Gastroesophageal sphincter (tissue), 4 donors: Measurements from ENCODE around the gene EFR3B. TPM values are rescaled to one million over a fixed set of nuclear protein-coding genes. Genes with fewer than 3 reads are reported as not detected.

ENCODE experiments used
- ATAC-seq: fragments of 150-250 bp; one replicate; pipeline ENCODE4 v1.9.1; 2016; ENCODE audit warnings: mild to moderate bottlenecking, moderate library complexity
- H3K27ac ChIP-seq, 4 donors: fragments of 200-600 bp; sonication (generic) in 3 of 4; 1 replicate in 3 of 4; 2 replicates in 1 of 4; pipeline ENCODE4 v1.5.1; 2016 to 2019
- H3K27me3 ChIP-seq: fragments of 200-600 bp; sonication (generic); one replicate; pipeline ENCODE4 v1.5.1; 2019
- H3K36me3 ChIP-seq, 2 donors: fragments of 200-600 bp; sonication (generic); one replicate each; pipeline ENCODE4 v1.5.1; 2019; ENCODE audit warnings: control low read depth in 1 of 2
- H3K4me1 ChIP-seq, 3 donors: fragments of 200-600 bp; sonication (generic); 1 replicate in 2 of 3; 2 replicates in 1 of 3; pipeline ENCODE4 v1.5.1; 2016 to 2019; ENCODE audit warnings: control low read depth in 2 of 3
- H3K4me3 ChIP-seq, 2 donors: fragments of 200-600 bp; sonication (generic); one replicate each; pipeline ENCODE4 v1.5.1; 2019; ENCODE audit warnings: mild to moderate bottlenecking in 1 of 2, moderate library complexity in 1 of 2
- H3K9me3 ChIP-seq, 3 donors: fragments of 200-600 bp; sonication (generic); one replicate each; pipeline ENCODE4 v1.5.1; 2017 to 2019; ENCODE audit warnings: control low read depth in 2 of 3
- CTCF ChIP-seq, 4 experiments: fragments of 200-600 bp in 2 of 4; fragments of 450-650 bp in 2 of 4; sonication (generic) in 1 of 4; IDR thresholded peaks; one replicate each; pipeline ENCODE4 v1.5.1; 2017 to 2019; ENCODE audit warnings: antibody characterized with exemption in 4 of 4, mild to moderate bottlenecking in 2 of 4, moderate library complexity in 2 of 4
- EP300 ChIP-seq: sonication (generic); formaldehyde crosslinking; IDR thresholded peaks from one replicate; pipeline ENCODE4 v1.6.1; 2017; ENCODE audit warnings: antibody characterized with exemption, mild to moderate bottlenecking
- POLR2A ChIP-seq, 2 donors: fragments of 450-650 bp; IDR thresholded peaks; one replicate each; pipeline ENCODE4 v1.6.1; 2017; ENCODE audit warnings: antibody characterized with exemption in 2 of 2, mild to moderate bottlenecking in 2 of 2, moderate library complexity in 1 of 2
- POLR2AphosphoS5 ChIP-seq: sonication (generic); formaldehyde crosslinking; IDR thresholded peaks from one replicate; pipeline ENCODE4 v1.6.1; 2017; ENCODE audit warnings: antibody characterized with exemption
- WGBS, 2 donors: methylation state at CpG; one replicate each; pipeline ENCODE4 v1.1.5; 2018; ENCODE audit warnings: low coverage in 1 of 2; 5-methylcytosine and 5-hydroxymethylcytosine counted together
- total RNA-seq, 4 donors: library from RNA; depleted of rRNA; stranded (reverse); fragments of >200 nt; gene quantifications; one replicate each; pipeline ENCODE4 v1.1.0, GENCODE V29; 2016

Gene EFR3B
- total RNA-seq, 4 donors from 2014 or later = 0.67 to 2.4 (median 1.5) TPM

DNA sequence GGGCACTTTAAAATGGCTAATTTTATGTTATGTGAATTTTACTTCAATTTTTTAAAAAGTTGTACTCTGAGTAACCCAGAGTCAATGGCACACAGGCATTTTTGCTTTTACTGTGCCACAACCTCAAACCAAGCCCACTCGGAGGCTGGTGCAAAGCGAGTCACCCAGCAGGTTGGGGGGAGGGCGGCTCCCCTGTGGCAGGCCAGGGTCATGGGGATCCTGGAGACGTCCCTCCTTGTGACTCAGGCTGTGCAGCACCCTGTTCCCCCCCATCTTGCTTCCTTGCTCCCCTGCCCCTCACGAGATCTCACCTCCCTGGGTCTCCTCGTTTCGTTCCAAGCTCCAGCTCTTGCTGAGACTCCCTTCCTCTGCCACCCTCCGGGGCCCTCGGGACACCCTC lies 67.9 kb downstream of the EFR3B start:
- no peak for ATAC-seq
- TF ChIP-seq POLR2A (IDR thresholded peaks at IDR 0.05) = no peak
- TF ChIP-seq EP300 = no peak
- TF ChIP-seq POLR2AphosphoS5 = no peak
- no peak for TF ChIP-seq CTCF (IDR thresholded peaks at IDR 0.05)
- Histone ChIP-seq H3K36me3 (no peaks in the 10 kb centered on the region), H3K27ac (no peak overlapping the region), H3K4me1 (no peaks in the 10 kb centered on the region), H3K9me3 (no peaks in the 10 kb centered on the region), H3K4me3 (no peak overlapping the region), H3K27me3 (no peaks in the 10 kb centered on the region)
- WGBS, 2 donors = 82 to 87% methylated on average over 3 to 6 of the region's 9 CpGs

DNA sequence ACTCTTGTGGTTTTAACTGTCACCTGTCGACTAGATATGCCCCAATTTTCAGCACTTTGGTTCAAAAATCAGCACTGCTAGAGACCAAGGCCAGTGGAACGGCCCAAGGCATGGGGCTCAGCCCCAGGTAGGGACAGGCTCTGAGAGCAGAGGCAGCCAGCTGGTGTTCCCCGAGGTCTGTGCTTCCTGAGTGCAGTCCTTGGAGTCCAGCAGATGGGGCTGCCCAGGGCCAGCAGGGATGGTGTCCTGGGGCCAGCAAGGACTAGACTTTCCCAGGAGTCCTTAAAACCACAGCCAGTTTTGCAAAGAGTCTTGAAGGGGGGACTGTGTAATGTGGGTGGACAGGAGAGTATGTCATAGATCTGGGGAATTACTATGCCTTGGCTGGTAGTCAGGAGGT lies 70.2 kb downstream of the EFR3B start:
- ATAC-seq = no peak
- no peak for TF ChIP-seq EP300
- no peak for TF ChIP-seq CTCF (IDR thresholded peaks at IDR 0.05)
- no peak for TF ChIP-seq POLR2A (IDR thresholded peaks at IDR 0.05)
- no peak for TF ChIP-seq POLR2AphosphoS5

DNA sequence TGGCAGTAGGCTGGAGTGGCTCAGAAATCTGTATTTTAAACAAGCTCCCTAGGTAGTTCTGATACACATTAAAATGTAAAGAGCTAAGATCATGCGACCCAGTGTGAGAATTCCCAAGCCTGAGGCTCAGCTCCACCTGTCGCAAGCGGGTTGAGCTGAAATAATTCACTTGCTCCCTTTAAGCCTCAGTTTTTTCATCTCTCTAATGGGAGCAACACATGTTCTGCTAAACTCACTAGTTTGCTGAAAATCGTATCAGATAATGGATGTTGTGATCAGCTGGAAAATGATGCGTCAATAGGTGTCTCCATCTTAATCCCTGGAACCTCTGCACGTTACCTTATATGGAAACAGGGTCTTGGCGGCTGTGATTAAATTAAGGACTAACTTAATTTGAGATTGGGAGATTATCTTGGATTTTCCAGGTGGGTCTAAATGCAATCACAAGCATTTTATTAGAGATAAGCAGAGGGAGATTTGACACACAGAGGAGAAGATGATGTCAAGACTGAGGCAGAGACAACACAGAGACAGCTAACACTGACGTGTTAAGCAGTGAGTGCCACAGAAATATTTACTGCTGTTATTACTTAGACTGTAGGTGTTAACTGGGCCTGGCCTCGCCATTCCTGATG lies 73.5 kb downstream of the EFR3B start:
- no peak for TF ChIP-seq CTCF (IDR thresholded peaks at IDR 0.05)
- TF ChIP-seq POLR2A (IDR thresholded peaks at IDR 0.05) = no peak
- no peak for TF ChIP-seq POLR2AphosphoS5
- TF ChIP-seq EP300 = no peak
- H3K27ac ChIP-seq = no peak overlapping the region
- H3K36me3 ChIP-seq = no peaks in the 10 kb centered on the region
- ATAC-seq = no peak
- H3K9me3 ChIP-seq = no peaks in the 10 kb centered on the region
- H3K27me3 ChIP-seq = no peaks in the 10 kb centered on the region
- 88 to 94% methylated on average over 9 of the region's 9 CpGs for WGBS, 2 donors
- H3K4me1 ChIP-seq = no peaks in the 10 kb centered on the region
- no peak overlapping the region for H3K4me3 ChIP-seq

More for the DNA sequence above, 70.2 kb downstream of the EFR3B start:
- Histone ChIP-seq H3K4me3 (no peak overlapping the region), H3K36me3 (no peaks in the 10 kb centered on the region), H3K27ac (no peak overlapping the region), H3K4me1 (no peaks in the 10 kb centered on the region), H3K9me3 (no peaks in the 10 kb centered on the region), H3K27me3 (no peaks in the 10 kb centered on the region)
- WGBS, 2 donors = no CpG with 5 or more reads among the region's 3 CpGs

- H3K4me1 ChIP-seq = no peaks in the 10 kb centered on the region
- TF ChIP-seq POLR2A (IDR thresholded peaks at IDR 0.05) = no peak
- TF ChIP-seq EP300 = no peak
- no peak for TF ChIP-seq POLR2AphosphoS5
- TF ChIP-seq CTCF (IDR thresholded peaks at IDR 0.05) = no peak
- no peak overlapping the region for H3K4me3 ChIP-seq
- H3K36me3 ChIP-seq = no peaks in the 10 kb centered on the region
- no peaks in the 10 kb centered on the region for H3K9me3 ChIP-seq
- 91 to 92% methylated on average over 3 to 4 of the region's 4 CpGs for WGBS, 2 donors
- no peak overlapping the region for H3K27ac ChIP-seq
- ATAC-seq = no peak
- H3K27me3 ChIP-seq = no peaks in the 10 kb centered on the region
Observed at GRCh38 chr2:25115902-25116301, 74.0 kb downstream of the EFR3B start.

- no peak for ATAC-seq
Observed at GRCh38 chr2:25116956-25117355, 75.1 kb downstream of the EFR3B start.

More at GRCh38 chr2:25116956-25117355, 75.1 kb downstream of the EFR3B start:
- TF ChIP-seq POLR2AphosphoS5 (no peak), EP300 (no peak), POLR2A (IDR thresholded peaks at IDR 0.05) (no peak), CTCF (IDR thresholded peaks at IDR 0.05) (no peak)
- no peaks in the 10 kb centered on the region for H3K27me3 ChIP-seq
- H3K9me3 ChIP-seq = no peaks in the 10 kb centered on the region
- no peak overlapping the region for H3K4me3 ChIP-seq
- no peak overlapping the region for H3K27ac ChIP-seq
- no peaks in the 10 kb centered on the region for H3K36me3 ChIP-seq
- 84% methylated on average over 8 of the region's 13 CpGs; no CpG with 5 or more reads in 1 of the 2 donors for WGBS, 2 donors
- no peaks in the 10 kb centered on the region for H3K4me1 ChIP-seq
